GM18867 (cell line): ENCODE measurements around the gene DCST1.

Source experiments
- ATAC-seq: cut with Tn5 transposase; IDR thresholded peaks from one replicate; pipeline ENCODE4 v1.9.1; 2021; ENCODE audit warnings: mild to moderate bottlenecking, moderate library complexity; ENCODE audit not compliant: unreplicated experiment

The DCST1 gene

GRCh38 chr1:155083865-155084721, 50.5 kb downstream of the DCST1 start:
- ATAC-seq, result no peak

- peak; percentile 69 for ATAC-seq
Observed at GRCh38 chr1:155084722-155085503, 51.3 kb downstream of the DCST1 start.

- ATAC-seq, result no peak
Observed at GRCh38 chr1:155085504-155086127, 52.0 kb downstream of the DCST1 start.

- no peak for ATAC-seq
Observed at GRCh38 chr1:155086128-155086741, 52.6 kb downstream of the DCST1 start.

- ATAC-seq, result no peak
Observed at GRCh38 chr1:155086856-155087535, 53.4 kb downstream of the DCST1 start.

GRCh38 chr1:155091071-155092051, 57.7 kb downstream of the DCST1 start:
- ATAC-seq, result no peak

GRCh38 chr1:155092131-155092530, 58.5 kb downstream of the DCST1 start:
- ATAC-seq, result no peak

- no peak for ATAC-seq
Observed at GRCh38 chr1:155092641-155093040, 59.0 kb downstream of the DCST1 start.

GRCh38 chr1:155093911-155094621, 60.4 kb downstream of the DCST1 start:
- no peak for ATAC-seq

- no peak for ATAC-seq
Observed at GRCh38 chr1:155094622-155094948, 61.0 kb downstream of the DCST1 start.

- ATAC-seq, result no peak
Observed at GRCh38 chr1:155099331-155099730, 65.7 kb downstream of the DCST1 start.
